Aorta (tissue), 5 donors: ENCODE measurements around the gene PRXL2A. TPM values are rescaled to one million over a fixed set of nuclear protein-coding genes. Genes with fewer than 3 reads are reported as not detected.

ENCODE experiments used
- ATAC-seq: fragments of 200-7000 bp; cut with Tn5 transposase; one replicate; pipeline ENCODE4 v1.9.1; 2022; ENCODE audit warnings: moderate library complexity; ENCODE audit not compliant: low FRiP score
- DNase-seq, 2 donors: peaks; one replicate each; pipeline ENCODE4 v3.0.0-alpha.2; 2020
- H3K27ac ChIP-seq, 2 donors: one replicate each; pipeline ENCODE4 v1.5.1; 2013; ENCODE audit warnings: low read length in 2 of 2, mild to moderate bottlenecking in 2 of 2, moderate library complexity in 2 of 2, control low read depth in 1 of 2, inconsistent platforms in 1 of 2, low read depth in 1 of 2
- H3K27me3 ChIP-seq, 2 donors: one replicate each; pipeline ENCODE4 v1.6.1; 2013; ENCODE audit warnings: control low read depth in 1 of 2, low read length in 1 of 2, mild to moderate bottlenecking in 1 of 2, moderate library complexity in 1 of 2; ENCODE audit not compliant: insufficient read depth in 2 of 2, control insufficient read depth in 1 of 2
- H3K36me3 ChIP-seq, 2 donors: one replicate each; pipeline ENCODE4 v1.6.1; 2013; ENCODE audit warnings: control low read depth in 1 of 2, low read length in 1 of 2, mild to moderate bottlenecking in 1 of 2; ENCODE audit not compliant: insufficient read depth in 2 of 2, control insufficient read depth in 1 of 2
- H3K4me1 ChIP-seq, 2 donors: one replicate each; pipeline ENCODE4 v1.6.1; 2013; ENCODE audit warnings: low read length in 2 of 2, control low read depth in 1 of 2, mild to moderate bottlenecking in 1 of 2, moderate library complexity in 1 of 2; ENCODE audit not compliant: insufficient read depth in 2 of 2, control insufficient read depth in 1 of 2
- H3K4me3 ChIP-seq, 2 donors: one replicate each; pipeline ENCODE4 v1.5.1; 2013; ENCODE audit warnings: low read length in 2 of 2, control low read depth in 1 of 2, mild to moderate bottlenecking in 1 of 2
- H3K9me3 ChIP-seq: one replicate; pipeline ENCODE4 v1.6.1; 2013; ENCODE audit warnings: mild to moderate bottlenecking, low read length; ENCODE audit not compliant: control insufficient read depth
- WGBS, 2 donors: extraction: QIAGEN DNeasy Blood & Tissue Kit; methylation state at CpG; one replicate each; pipeline ENCODE4 v1.1.7; 2013; 5-methylcytosine and 5-hydroxymethylcytosine counted together
- intact Hi-C, 2 donors: fragments of 100-400 bp; cut with DNase I; formaldehyde crosslinking; loops; one replicate each; pipeline versions ENCODE4 v1.14.2 to v1.15.0; 2022
- polyA plus RNA-seq, 2 donors: library from polyadenylated mRNA; stranded (reverse); fragments of 200-250 nt; gene quantifications; one replicate each; pipeline ENCODE4 v1.2.3, GENCODE V29; 2013
- total RNA-seq, 2 donors: library from RNA; stranded (reverse); fragmentation: NEBNext Ultra II Directional; extraction: Animal tissue kit (Norgen Biotek cat#: 25700); gene quantifications; one replicate each; pipeline ENCODE4 v1.2.1, GENCODE V29; 2021
- donor health status: healthy with polysubstance abuse.
- donor health status: Bipolar disorder and iron deficiency.
- donor health status: DM: no; HTN: no; CAD: no.
- donor health status: DM: no; HTN: no; CAD: no.
- donor health status: DM: yes; HTN: yes; CAD: no.

Gene PRXL2A
- total and polyA plus RNA-seq, 4 donors, result 15.6 to 43.1 (median 36.0) TPM

GRCh38 chr10:80453842-80454512 lies 45.6 kb downstream of the PRXL2A start, which contains the start of gene TSPAN14:
Gene TSPAN14 (plus strand): TSS chr10:80454310. CDS start chr10:80489234, 34,924 bp downstream.
- WGBS, 2 donors, result 0 to 1% methylated on average over 20 to 96 of the region's 97 CpGs
- peak within 1 kb of the TSS; percentile 73 to 94 for H3K4me3 ChIP-seq
- peak within 1 kb of the TSS; percentile 65 to 83 for H3K27ac ChIP-seq
- H3K9me3 ChIP-seq, result no peaks in the 10 kb centered on the region
- no peaks in the 10 kb centered on the region for H3K36me3 ChIP-seq
- intact Hi-C loops, result loop anchor here in 1 of 2 donors (2.0 kb wide), 1 partner anchor 45 kb away; the partner anchor contains the start of gene PRXL2A
- H3K4me1 ChIP-seq, result no peaks in the 10 kb centered on the region
- ATAC-seq, result peak; percentile 93
- no peaks in the 10 kb centered on the region for H3K27me3 ChIP-seq
- peak; percentile 90 to 95 for DNase-seq

- peak overlapping the region; percentile 73 to 94 for H3K4me3 ChIP-seq
- no peaks in the 10 kb centered on the region for H3K27me3 ChIP-seq
- DNase-seq (peak; percentile 68 to 84), ATAC-seq (peak; percentile 44)
- peak overlapping the region; percentile 65 to 83 for H3K27ac ChIP-seq
- H3K9me3 ChIP-seq, result no peaks in the 10 kb centered on the region
- 0 to 1% methylated on average over 72 to 81 of the region's 81 CpGs for WGBS, 2 donors
- H3K4me1 ChIP-seq, result no peaks in the 10 kb centered on the region
- intact Hi-C loops, result loop anchor here in 1 of 2 donors (2.0 kb wide), 1 partner anchor 46 kb away; the partner anchor contains the start of gene PRXL2A
- no peaks in the 10 kb centered on the region for H3K36me3 ChIP-seq
These were observed 46.4 kb downstream of the PRXL2A start for GRCh38 chr10:80454513-80455460.

GRCh38 chr10:80455461-80456349 lies 47.4 kb downstream of the PRXL2A start:
- no peaks in the 10 kb centered on the region for H3K27me3 ChIP-seq
- DNase-seq (peak in 1 of 2 donors; percentile 64), ATAC-seq (no peak)
- no peaks in the 10 kb centered on the region for H3K4me1 ChIP-seq
- no peaks in the 10 kb centered on the region for H3K9me3 ChIP-seq
- H3K36me3 ChIP-seq, result no peaks in the 10 kb centered on the region
- intact Hi-C loops, result loop anchor here in 1 of 2 donors (2.0 kb wide), 1 partner anchor 47 kb away; the partner anchor contains the start of gene PRXL2A
- no peak overlapping the region for H3K27ac ChIP-seq
- 75 to 78% methylated on average over 13 of the region's 13 CpGs for WGBS, 2 donors
- H3K4me3 ChIP-seq, result peak overlapping the region; percentile 73 to 94

GRCh38 chr10:80457554-80458262 lies 49.4 kb downstream of the PRXL2A start:
- no peaks in the 10 kb centered on the region for H3K36me3 ChIP-seq
- H3K27me3 ChIP-seq, result no peaks in the 10 kb centered on the region
- ATAC-seq (no peak), DNase-seq (peak in 1 of 2 donors; percentile 61)
- no peak overlapping the region for H3K4me3 ChIP-seq
- WGBS, 2 donors, result 95 to 96% methylated on average over 8 of the region's 8 CpGs
- intact Hi-C loops, result no loop called here
- no peak overlapping the region for H3K27ac ChIP-seq
- H3K9me3 ChIP-seq, result no peaks in the 10 kb centered on the region
- no peaks in the 10 kb centered on the region for H3K4me1 ChIP-seq

GRCh38 chr10:80458263-80458625 lies 49.9 kb downstream of the PRXL2A start:
- DNase-seq, result peak in 1 of 2 donors; percentile 46

GRCh38 chr10:80458638-80459037 lies 50.3 kb downstream of the PRXL2A start:
- H3K4me1 ChIP-seq, result no peaks in the 10 kb centered on the region
- 91 to 93% methylated on average over 6 of the region's 6 CpGs for WGBS, 2 donors
- no peaks in the 10 kb centered on the region for H3K27me3 ChIP-seq
- no peaks in the 10 kb centered on the region for H3K9me3 ChIP-seq
- intact Hi-C loops, result no loop called here
- H3K36me3 ChIP-seq, result no peaks in the 10 kb centered on the region
- H3K4me3 ChIP-seq, result no peak overlapping the region
- no peak overlapping the region for H3K27ac ChIP-seq
- ATAC-seq (no peak), DNase-seq (peak in 1 of 2 donors; percentile 31)

More at GRCh38 chr10:80458263-80458625, 49.9 kb downstream of the PRXL2A start:
- intact Hi-C loops, result no loop called here
- H3K4me3 ChIP-seq, result no peak overlapping the region
- H3K36me3 ChIP-seq, result no peaks in the 10 kb centered on the region
- WGBS, 2 donors, result 66 to 85% methylated on average over 4 of the region's 4 CpGs
- no peak overlapping the region for H3K27ac ChIP-seq
- no peaks in the 10 kb centered on the region for H3K4me1 ChIP-seq
- no peak for ATAC-seq
- no peaks in the 10 kb centered on the region for H3K27me3 ChIP-seq
- H3K9me3 ChIP-seq, result no peaks in the 10 kb centered on the region

- H3K4me3 ChIP-seq, result no peak overlapping the region
- H3K4me1 ChIP-seq, result no peaks in the 10 kb centered on the region
- intact Hi-C loops, result no loop called here
- ATAC-seq (peak; percentile 13), DNase-seq (peak; percentile 77 to 84)
- no peak overlapping the region for H3K27ac ChIP-seq
- WGBS, 2 donors, result 83 to 84% methylated on average over 9 of the region's 9 CpGs
- H3K36me3 ChIP-seq, result no peaks in the 10 kb centered on the region
- no peaks in the 10 kb centered on the region for H3K27me3 ChIP-seq
- no peaks in the 10 kb centered on the region for H3K9me3 ChIP-seq
These were observed 50.9 kb downstream of the PRXL2A start for GRCh38 chr10:80459047-80459865.
